NCI-H526 (cell line): ENCODE data around the gene SORL1-AS1.

Experiments used
- DNase-seq, 2 experiments: peaks; one replicate each; lab custom pipeline; 2025; lab: John Stamatoyannopoulos, UW

SORL1-AS1 gene

GRCh38 chr11:121451986-121452608 lies 670 bp downstream of the SORL1-AS1 start, which contains the start of gene SORL1:
TSS of gene SORL1 (plus strand) at chr11:121452314. CDS start at chr11:121452332, 18 bp downstream.
- peak; percentile 89 to 98 for DNase-seq

DNA sequence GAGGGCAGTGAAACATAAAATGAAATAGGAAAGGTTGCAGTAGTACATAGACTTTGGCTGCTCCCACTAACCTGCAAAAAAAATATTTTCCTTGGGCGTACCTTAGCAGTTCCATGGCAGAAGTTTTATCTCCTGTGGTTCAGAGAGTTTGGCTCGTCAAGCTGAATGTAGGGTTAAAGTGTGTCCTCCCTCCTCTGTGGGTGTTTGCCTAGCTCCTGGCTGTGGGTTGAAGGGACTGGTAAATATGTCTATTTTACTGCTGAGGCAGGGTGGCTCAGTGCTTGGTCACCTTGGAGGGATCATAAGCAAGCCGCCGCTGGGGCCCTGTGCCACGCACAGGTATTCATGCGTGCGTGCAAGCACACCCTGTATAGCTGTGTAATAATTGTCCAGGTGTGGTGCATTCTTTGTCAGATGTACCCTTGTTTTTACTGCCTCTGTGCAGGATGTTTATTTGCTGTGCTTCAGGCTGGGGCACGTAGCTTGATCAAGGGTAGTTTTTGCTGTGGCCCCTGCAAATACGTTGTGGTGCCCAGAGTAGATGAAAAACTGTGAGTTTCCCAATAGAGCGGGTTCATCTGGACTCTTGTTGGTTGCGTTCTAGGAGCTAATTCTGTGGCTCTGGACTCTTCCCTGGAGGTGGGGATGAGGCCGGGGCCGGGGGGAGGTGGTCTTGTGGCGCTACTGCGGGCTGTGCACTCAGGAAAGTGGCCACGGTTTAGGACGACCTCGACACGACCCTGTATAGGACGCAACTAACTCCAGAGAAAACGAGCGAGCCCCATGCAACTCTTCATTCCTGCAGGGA lies 1.4 kb downstream of the SORL1-AS1 start:
- DNase-seq, result peak; percentile 81 to 88

GRCh38 chr11:121450401-121450800 lies 2.4 kb downstream of the SORL1-AS1 start:
- DNase-seq, result no peak

GRCh38 chr11:121449626-121450025 lies 3.1 kb downstream of the SORL1-AS1 start:
- no peak for DNase-seq

- DNase-seq, result no peak
Measured at GRCh38 chr11:121449123-121449522, 3.6 kb downstream of the SORL1-AS1 start.

DNA sequence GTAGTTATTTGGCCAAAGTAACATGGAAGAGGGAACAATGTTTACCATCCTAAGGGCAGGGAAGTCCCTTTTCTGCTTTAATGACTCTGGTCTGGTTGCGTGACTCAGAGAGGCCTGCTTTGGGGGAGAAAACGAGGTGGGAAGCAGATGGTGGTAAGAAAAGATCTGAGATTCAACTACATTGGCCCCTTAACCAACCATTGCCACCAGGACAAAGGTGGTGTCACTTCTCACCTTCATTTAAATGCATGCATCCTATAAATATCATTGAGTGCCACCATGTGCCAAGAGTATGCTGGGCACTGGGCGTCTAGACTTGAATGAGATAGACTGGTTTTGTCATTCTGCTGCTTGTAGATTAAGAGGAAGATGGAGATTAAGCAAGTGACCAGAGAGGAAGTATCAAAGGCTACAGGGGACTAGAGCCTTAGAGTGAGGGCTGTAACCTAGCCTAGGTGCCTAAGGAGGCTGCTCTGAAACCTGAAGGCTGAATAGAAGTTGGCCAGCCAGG lies 4.3 kb downstream of the SORL1-AS1 start:
- DNase-seq, result no peak

- DNase-seq, result no peak
Measured at GRCh38 chr11:121448011-121448410, 4.8 kb downstream of the SORL1-AS1 start.

GRCh38 chr11:121446752-121447156 lies 6.0 kb downstream of the SORL1-AS1 start:
- peak; percentile 97 to 98 for DNase-seq

DNA sequence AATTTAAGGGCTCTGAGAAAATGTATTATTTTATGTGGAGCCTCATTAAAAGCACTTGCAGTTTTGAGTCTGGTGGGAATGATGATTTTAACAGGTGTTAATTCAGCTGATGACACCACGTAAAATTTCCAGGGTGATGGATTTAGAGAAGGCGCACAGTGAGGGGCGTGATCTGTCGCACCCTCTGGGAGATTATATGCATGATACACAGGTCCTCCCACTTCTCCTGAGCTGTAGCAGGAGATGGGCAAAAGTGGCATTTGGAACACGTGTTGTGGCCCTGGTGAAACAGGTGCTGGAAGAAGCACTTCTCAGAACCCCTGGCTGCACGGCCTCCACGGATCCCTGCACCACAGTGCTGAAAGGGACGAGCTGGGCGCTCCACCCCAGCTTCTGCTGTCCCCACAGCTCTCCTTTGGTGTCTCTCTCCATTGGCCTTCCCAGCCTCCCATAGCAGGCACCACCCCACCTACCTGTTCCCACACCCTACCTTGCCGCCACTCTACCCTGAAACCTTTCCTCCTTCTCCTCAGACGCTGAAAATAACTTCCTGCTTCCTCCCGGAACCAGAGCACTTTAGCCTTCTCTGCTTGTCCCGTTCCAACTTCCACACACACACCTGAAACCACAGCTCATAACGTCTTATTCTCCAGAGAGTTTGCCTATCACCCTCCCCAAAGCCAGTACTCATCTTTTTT lies 7.5 kb downstream of the SORL1-AS1 start:
- no peak for DNase-seq

- DNase-seq, result no peak
Measured at GRCh38 chr11:121444526-121444925, 8.2 kb downstream of the SORL1-AS1 start.

DNA sequence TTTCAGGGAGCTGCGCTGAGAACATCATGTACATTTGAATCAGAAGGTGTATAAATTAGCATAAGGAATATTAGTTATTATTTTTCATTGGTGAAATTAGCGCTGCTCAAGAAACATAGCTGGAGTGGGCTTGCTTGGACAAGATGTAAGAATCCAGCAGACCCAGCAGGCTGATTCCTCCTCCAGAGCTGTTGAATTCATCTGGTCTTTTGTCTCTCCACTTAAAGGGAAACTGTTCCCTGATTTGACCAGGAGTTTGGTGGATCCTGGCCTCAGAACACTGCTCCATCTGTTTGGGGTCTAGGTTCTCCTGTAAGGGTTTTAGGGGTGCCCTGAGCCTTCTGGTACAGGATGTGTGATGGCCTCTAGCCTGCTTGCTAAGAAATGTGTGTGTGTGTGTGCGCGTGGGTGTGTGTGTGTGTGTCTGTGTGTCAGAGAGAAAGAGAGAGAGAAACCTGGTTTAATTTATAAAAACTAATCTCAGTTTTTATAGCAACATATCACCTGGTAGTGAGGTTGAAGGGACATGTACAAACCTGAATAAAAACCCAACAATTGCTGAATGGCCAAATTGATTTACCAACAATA lies 9.0 kb downstream of the SORL1-AS1 start:
- DNase-seq, result no peak

GRCh38 chr11:121441521-121441920 lies 11.2 kb downstream of the SORL1-AS1 start:
- no peak for DNase-seq

GRCh38 chr11:121439759-121440158 lies 13.0 kb downstream of the SORL1-AS1 start:
- no peak for DNase-seq

DNA sequence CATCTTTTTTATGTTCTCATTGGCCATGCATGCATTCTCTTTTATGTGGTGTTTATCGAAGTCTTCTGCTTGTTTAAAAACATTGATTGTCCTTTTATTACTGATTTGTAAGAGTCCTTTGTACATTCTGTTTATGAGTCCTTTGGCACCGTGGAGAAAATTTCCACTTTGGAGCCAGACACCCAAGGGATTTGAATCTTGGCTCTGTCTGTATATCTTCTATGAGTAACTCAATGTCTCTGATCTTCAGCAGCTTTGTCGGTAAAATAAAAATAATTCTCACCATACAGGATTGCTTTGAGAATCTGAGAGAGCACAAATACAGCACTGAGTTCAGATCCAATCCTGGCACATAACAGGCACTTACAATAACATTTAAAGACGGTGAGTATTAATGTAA lies 13.4 kb downstream of the SORL1-AS1 start:
- no peak for DNase-seq

- no peak for DNase-seq
Measured at GRCh38 chr11:121437686-121438078, 15.1 kb downstream of the SORL1-AS1 start.

DNA sequence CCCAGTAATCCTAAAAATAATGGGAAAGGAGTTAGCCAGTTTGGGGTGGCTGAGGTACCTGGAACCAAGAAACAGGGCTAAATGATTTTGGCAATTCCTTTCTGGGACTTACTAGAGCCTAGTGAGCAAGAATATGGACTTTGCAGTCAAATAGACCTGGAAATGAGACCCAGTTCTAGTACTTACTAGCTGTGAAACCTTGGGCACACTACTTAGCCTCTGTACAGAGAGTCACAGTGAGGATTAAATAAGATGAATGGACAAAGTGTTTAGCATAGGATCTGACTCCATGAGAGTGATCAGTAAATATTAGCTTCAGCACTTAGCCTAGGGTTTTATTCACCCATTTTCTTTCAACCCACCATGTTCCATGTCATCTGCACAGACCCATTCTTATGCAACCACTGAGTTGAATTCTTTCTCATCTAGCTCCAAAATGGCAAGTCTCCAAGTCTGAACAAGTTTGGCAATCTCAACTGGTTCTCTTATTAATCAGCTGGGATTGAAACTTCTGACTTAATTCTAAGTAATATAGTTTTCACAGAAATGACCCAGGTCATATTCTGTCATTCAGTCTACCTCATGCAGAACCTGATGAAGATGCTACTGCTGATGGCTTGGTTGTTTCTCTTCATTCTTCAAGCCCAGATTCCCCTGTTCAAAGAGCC lies 15.6 kb downstream of the SORL1-AS1 start:
- no peak for DNase-seq

DNA sequence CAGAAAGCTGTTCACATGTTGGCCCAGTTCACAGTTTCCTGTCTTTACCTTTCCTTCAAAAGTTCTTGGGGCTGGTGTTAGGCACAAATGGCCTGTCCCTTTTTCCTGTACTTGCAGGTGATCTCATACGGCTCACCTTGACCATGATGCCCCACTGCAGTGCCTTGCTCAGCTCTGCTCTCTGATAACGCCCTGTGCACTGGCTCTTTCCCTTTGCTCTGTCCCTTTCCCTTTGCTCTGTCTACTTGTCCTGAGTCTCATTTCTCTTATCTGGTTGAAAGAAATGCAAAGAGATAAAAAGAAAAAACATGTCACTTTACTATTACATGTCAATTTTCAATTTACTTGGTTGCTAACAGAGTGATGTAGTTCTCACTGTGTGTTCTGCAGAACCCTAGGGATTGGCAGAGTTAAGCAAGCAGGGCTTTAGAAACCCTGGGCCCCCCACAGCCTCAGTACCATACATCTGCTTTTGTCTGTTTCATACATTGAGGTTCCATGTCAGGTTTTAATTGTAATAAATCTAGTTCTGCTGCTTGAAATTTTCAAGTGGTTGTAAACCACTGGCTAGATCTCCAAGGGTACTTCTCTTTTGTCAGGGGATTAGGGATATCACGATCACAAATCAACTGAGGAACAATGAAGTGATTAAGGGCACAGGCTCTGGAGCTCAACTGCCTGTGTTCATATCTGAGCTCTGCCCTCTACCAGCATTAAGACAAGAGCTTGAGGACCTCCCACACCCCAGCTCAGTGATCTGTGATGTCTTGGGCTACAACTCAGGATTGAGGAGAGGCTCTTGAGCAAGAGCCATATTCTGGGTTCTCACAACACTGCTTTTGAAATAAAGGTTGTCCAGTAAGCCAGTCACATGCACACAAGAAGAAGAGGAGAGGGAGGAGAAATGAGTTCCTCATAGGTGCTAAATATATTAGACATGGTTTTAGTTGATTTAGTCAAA lies 16.9 kb downstream of the SORL1-AS1 start:
- DNase-seq, result no peak

- DNase-seq, result no peak
Measured at GRCh38 chr11:121435132-121435531, 17.6 kb downstream of the SORL1-AS1 start.

DNA sequence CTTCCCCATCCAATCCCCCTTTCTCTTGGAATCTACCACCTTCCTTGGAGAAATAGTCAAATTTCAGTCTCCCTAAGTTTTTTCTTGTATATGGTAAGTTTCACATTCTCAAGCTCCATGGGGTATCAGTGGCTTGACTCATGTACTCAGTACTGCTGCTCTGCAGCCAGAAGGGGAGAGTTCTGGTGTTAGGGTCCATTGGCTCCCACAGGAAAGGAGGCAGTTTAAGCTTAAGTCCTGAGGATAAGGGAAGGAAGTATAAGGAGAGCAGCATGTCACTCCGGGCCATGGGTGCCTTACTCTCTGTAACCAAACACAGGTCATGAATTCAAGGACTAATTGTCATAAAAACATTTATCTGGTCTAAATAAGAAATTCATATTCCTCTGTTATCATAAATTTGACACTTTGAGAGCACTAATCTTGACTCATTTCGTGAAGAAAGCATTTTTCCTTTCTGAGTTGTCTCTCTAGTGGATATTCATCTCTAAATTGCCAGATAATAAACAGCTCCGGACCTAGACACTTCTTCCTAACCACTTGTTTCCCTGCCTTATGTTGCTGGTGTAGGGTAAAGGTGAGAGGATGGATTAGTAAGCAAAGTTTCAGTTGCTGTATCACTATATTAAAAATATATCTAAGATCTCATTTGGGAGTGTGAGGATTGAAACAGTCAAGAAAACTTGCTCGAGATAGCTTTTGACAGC lies 20.8 kb downstream of the SORL1-AS1 start:
- no peak for DNase-seq

DNA sequence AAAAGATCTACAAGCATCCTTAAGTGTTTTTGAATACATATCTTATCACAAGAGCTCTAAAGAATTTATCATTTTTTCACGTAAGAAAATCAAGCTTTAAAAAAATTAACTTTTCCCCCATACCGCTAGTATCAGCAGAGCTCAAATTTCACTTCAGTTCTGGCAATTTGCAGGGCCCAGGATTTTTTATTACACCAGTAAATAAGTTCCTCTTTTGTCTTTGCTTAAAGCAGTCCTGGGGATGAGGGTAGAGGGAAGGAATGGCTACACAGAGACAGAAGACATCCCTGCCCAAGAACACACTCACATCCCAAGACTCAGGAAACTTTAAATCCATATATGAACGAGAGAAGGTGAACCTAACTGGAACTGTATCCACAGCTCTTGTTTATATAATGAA lies 23.2 kb downstream of the SORL1-AS1 start:
- DNase-seq, result no peak
